Neural progenitor cell (in vitro differentiated cells): Measurements from ENCODE around the gene KIF3B.

Experiments used
- CTCF ChIP-seq: fragments of 200-600 bp; sonication (generic); IDR thresholded peaks from 2 replicates; pipeline ENCODE4 v1.5.1; 2017; ENCODE audit warnings: antibody characterized with exemption, mild to moderate bottlenecking
- EZH2 ChIP-seq: fragments of 200-600 bp; sonication (generic); IDR thresholded peaks from 2 replicates; pipeline ENCODE4 v1.6.1; 2017; ENCODE audit warnings: antibody characterized with exemption, mild to moderate bottlenecking, moderate library complexity

- TF ChIP-seq CTCF (no peak), EZH2 (no peak)
Observed at GRCh38 chr20:32357375-32357868, 80.0 kb downstream of the KIF3B start.
